GM15510 (cell line): ENCODE measurements around the gene AGAP9.
"Not testable (repeated sequence)": the region's sequence is repeated elsewhere in the genome, so short reads cannot be mapped to it uniquely, and the experiment has no call there.

Source experiments
- POLR2A ChIP-seq: IDR thresholded peaks from 3 replicates; pipeline ENCODE4 v1.6.1; 2011; ENCODE audit warnings: borderline replicate concordance; ENCODE audit not compliant: insufficient read length; ENCODE audit errors: extremely low read depth

The AGAP9 gene

GRCh38 chr10:47523475-47523874, at the start of gene AGAP9:
Gene AGAP9, minus strand, starts transcription at chr10:47523638. Its CDS starts 112 bp downstream, at chr10:47523526.
- not testable (repeated sequence) for TF ChIP-seq POLR2A

GRCh38 chr10:47553214-47553859, 29.9 kb upstream of the AGAP9 start:
- TF ChIP-seq POLR2A: peak; percentile 59

GRCh38 chr10:47491600-47491999, 31.8 kb downstream of the AGAP9 start, which contains the start of gene FAM25G:
Gene FAM25G, minus strand, starts transcription at chr10:47491700. Its CDS starts 26 bp downstream, at chr10:47491674.
- not testable (repeated sequence) for TF ChIP-seq POLR2A

GRCh38 chr10:47483923-47484322, 39.5 kb downstream of the AGAP9 start, which contains the start of gene ANXA8:
Gene ANXA8, minus strand, starts transcription at chr10:47484115. Its CDS starts 182 bp downstream, at chr10:47483933.
- not testable (repeated sequence) for TF ChIP-seq POLR2A

DNA sequence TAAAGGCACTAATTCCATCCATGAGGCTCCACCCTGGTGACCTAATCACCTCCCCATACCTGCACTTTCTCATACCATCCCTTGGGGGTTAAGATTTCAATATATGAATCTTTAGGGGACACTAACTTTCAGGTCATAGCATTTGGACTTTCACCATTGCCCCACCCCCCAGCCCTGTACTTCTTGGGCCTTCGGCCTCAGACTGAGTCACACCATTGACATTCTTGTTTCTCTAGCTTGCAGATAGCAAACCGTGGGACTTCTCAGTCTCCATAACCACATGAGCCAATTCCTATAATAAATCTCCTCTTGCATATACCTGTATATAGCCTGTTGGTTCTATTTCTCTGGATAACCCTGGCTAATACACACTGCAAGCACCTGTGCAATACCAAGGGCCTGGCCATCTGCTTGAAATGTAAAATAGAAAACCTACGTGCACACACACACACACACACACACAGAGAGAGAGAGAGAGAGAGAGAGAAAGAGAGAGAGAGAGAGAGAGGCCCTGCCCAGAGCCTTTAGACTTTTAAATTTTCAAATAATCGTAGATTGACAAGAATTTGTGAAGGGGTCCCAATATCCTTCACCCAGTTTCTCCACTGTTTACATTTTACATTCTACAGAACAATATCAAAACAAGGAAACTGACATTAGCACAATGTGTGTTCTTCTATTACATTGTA, 64.8 kb downstream of the AGAP9 start:
- no peak for TF ChIP-seq POLR2A

GRCh38 chr10:47457826-47458225, 65.6 kb downstream of the AGAP9 start:
- no peak for TF ChIP-seq POLR2A

DNA sequence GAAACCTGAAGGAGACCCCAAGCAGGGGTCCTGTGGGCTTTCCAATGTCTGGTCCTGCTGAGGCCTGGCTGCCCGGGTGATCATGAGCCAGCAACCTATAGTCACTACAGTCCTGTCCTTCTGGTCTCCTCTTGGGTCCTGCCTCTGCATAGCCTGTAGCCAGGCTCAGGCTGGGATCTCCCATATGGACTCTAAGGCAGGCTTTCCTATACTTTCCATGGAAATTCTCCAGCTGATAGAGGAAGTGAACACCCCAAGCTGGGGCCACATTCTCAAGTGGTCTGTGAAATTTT, 66.0 kb downstream of the AGAP9 start:
- TF ChIP-seq POLR2A: no peak

GRCh38 chr10:47456794-47457527, 66.5 kb downstream of the AGAP9 start:
- TF ChIP-seq POLR2A: no peak

- no peak for TF ChIP-seq POLR2A
Measured at GRCh38 chr10:47456079-47456785, 67.2 kb downstream of the AGAP9 start.

DNA sequence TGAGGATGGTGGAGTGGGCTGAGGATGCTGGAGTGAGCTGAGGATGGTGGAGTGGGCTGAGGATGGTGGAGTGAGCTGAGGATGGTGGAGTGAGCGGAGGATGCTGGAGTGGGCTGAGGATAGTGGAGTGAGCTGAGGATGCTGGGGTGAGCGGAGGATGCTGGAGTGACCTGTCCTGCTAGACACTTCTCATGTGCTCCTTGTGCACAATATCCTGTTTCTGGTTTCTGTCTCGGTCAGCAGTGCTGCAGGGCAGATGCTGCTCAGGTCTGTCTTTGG, 68.7 kb downstream of the AGAP9 start:
- no peak for TF ChIP-seq POLR2A

DNA sequence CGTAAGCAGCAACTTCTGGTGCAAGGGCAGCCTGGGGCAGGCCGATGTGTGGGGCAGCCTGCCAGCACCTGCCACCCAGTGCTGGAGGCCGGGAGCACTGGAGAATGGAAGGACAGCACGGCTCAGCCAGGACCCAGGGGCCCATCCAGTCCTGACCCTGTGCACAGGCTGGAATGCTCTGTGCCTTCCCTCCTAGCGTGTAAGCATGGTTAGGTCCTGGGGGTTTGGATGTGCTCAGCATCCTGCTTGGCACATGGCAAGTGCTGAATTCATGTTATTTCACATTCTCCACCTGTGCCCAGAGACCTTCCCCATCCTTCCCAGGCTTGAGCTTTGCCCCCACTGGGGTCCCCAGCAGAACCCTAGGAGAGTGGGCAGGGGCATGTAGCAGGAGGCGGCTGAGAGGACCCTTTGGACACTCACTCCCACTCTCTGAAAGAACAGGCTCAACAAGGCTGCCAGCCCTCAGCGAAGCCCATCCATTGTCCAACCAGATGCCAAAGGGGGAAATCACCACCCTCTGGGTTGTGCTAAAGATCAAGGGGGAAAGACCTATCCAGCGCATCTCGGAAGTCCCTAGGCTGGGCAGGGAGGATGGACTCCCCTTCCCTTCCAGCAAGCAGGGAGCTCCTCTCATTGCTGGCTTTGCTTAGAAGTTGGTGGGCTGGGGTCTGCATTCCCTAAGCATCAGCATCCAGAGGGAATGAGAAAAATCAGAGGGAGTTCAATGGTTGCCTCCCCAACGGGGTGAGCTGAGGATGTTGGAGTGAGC, 69.2 kb downstream of the AGAP9 start:
- TF ChIP-seq POLR2A: no peak

DNA sequence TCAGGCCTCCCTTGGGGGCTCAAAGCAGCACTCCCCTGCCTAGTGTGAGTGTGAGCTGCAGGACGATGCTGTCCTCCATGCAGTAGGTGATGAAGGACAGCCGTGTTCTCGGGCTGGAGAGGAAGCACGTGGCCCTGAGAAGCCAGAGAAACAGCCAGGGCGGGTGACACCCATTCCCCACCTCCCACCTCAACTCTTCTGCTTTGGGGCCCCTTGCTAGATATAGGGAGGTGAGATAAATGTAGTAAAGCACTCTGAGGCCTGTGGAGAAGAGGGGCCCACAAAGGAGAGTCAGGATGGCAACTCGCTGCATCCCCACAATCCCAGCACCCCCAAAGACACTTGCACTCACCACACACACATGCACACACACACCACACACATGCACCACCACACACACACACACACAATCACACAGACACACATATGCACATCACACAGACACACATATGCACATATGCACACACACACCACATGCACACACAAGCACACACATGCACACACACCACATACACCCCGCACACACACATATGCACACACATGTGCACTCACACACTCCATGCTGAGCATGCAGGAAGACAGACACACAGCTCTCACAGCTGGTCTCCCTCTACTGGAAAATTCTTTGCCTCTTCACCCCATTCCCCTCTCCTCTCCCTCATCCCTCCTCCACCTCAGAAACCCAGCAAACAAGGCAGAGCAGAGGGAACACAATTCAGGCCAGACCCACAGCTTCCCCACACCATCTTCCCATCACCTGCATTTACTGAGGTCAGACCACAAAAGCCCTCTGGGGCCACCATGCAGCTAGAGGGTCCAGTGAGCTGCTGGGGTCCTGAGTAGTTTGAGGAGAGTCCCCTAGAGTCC, 70.1 kb downstream of the AGAP9 start:
- no peak for TF ChIP-seq POLR2A

- no peak for TF ChIP-seq POLR2A
Measured at GRCh38 chr10:47452495-47453140, 70.8 kb downstream of the AGAP9 start.
